ENCODE results near the gene FPR3. TPM values are rescaled to one million over a fixed set of nuclear protein-coding genes. Genes with fewer than 3 reads are reported as not detected.

Gene FPR3
- total RNA-seq = 1 to 10 TPM in 2 of 4 donors, not detected in 2; 3.4 to 4.8 TPM

GRCh38 chr19:51794885-51795490, at the start of gene FPR3:
FPR3 (plus strand) TSS chr19:51795157; CDS start chr19:51823749, 28,592 bp downstream.
- H3K9me3 ChIP-seq = no peaks in the 10 kb centered on the region
- H3K27me3 ChIP-seq = no peaks in the 10 kb centered on the region
- peaks cover 0 to 5% (median 0%) of the 10 kb centered on the region in 4 donors for H3K4me1 ChIP-seq
- intact Hi-C loops (cut with DNase I; ENCODE audit: low total_unique reads) (no loop called here), in situ Hi-C loops (cut with MboI; ENCODE audit: low pct_ligation_motif_present in 1 of 4, low pct_unique_long_range_greater_than_20kb in 1 of 4, low sequenced_read_pairs in 3 of 4) (loop anchor here in 1 of 4 donors (25.0 kb wide), 1 partner anchor 333 kb away; the partner anchor contains the start of gene SIGLEC8)
- no peak within 1 kb of the TSS for H3K4me3 ChIP-seq
- DNase-seq = no peak
- 50 to 59% methylated on average over 2 of the region's 2 CpGs for WGBS, 2 donors (ENCODE audit: low coverage in 1 of 2)
- TF ChIP-seq POLR2A (IDR thresholded peaks at IDR 0.05) (no peak), EP300 (IDR thresholded peaks at IDR 0.05; ENCODE audit: low read depth) (no peak), CTCF (IDR thresholded peaks at IDR 0.05) (no peak), POLR2AphosphoS5 (IDR thresholded peaks at IDR 0.05) (peak in 2 of 3 donors; percentile 20 to 31)
- H3K27ac ChIP-seq = peak within 1 kb of the TSS in 2 of 4 donors; percentile 21 to 34
- no peaks in the 10 kb centered on the region for H3K36me3 ChIP-seq

GRCh38 chr19:51746731-51747130, 48.2 kb upstream of the FPR3 start:
- Histone ChIP-seq H3K36me3 (no peaks in the 10 kb centered on the region), H3K9me3 (no peaks in the 10 kb centered on the region), H3K4me3 (no peak overlapping the region), H3K4me1 (no peaks in the 10 kb centered on the region), H3K27me3 (no peaks in the 10 kb centered on the region), H3K27ac (no peak overlapping the region)
- intact Hi-C loops (cut with DNase I; ENCODE audit: low total_unique reads) = no loop called here
- TF ChIP-seq CTCF (IDR thresholded peaks at IDR 0.05) (no peak), POLR2AphosphoS5 (IDR thresholded peaks at IDR 0.05) (no peak), EP300 (IDR thresholded peaks at IDR 0.05; ENCODE audit: low read depth) (no peak)
- WGBS, 2 donors (ENCODE audit: low coverage in 1 of 2) = 63% methylated on average over 7 of the region's 7 CpGs; no CpG with 5 or more reads in 1 of the 2 donors
- in situ Hi-C loops (cut with MboI; ENCODE audit: low pct_ligation_motif_present in 1 of 4, low pct_unique_long_range_greater_than_20kb in 1 of 4, low sequenced_read_pairs in 3 of 4) = no loop called here
- no peak for DNase-seq

GRCh38 chr19:51749979-51750378, 45.0 kb upstream of the FPR3 start:
- H3K36me3 ChIP-seq = no peaks in the 10 kb centered on the region
- WGBS, 2 donors (ENCODE audit: low coverage in 1 of 2) = 77 to 80% methylated on average over 4 of the region's 4 CpGs
- no peak overlapping the region for H3K4me3 ChIP-seq
- no peaks in the 10 kb centered on the region for H3K27me3 ChIP-seq
- no peak for TF ChIP-seq EP300 (IDR thresholded peaks at IDR 0.05; ENCODE audit: low read depth)
- no peaks in the 10 kb centered on the region for H3K4me1 ChIP-seq
- in situ Hi-C loops (cut with MboI; ENCODE audit: low pct_ligation_motif_present in 1 of 4, low pct_unique_long_range_greater_than_20kb in 1 of 4, low sequenced_read_pairs in 3 of 4) (no loop called here), intact Hi-C loops (cut with DNase I; ENCODE audit: low total_unique reads) (no loop called here)
- DNase-seq = no peak
- H3K9me3 ChIP-seq = no peaks in the 10 kb centered on the region
- H3K27ac ChIP-seq = no peak overlapping the region

- no peak for TF ChIP-seq POLR2A (IDR thresholded peaks at IDR 0.05)
- TF ChIP-seq CTCF (IDR thresholded peaks at IDR 0.05) = no peak
- no peak for TF ChIP-seq EP300 (IDR thresholded peaks at IDR 0.05; ENCODE audit: low read depth)
- no peak for TF ChIP-seq POLR2AphosphoS5 (IDR thresholded peaks at IDR 0.05)
- Histone ChIP-seq H3K4me3 (no peak overlapping the region), H3K4me1 (no peaks in the 10 kb centered on the region), H3K36me3 (no peaks in the 10 kb centered on the region), H3K9me3 (no peaks in the 10 kb centered on the region), H3K27ac (no peak overlapping the region), H3K27me3 (no peaks in the 10 kb centered on the region)
- intact Hi-C loops (cut with DNase I; ENCODE audit: low total_unique reads) (no loop called here), in situ Hi-C loops (cut with MboI; ENCODE audit: low pct_ligation_motif_present in 1 of 4, low pct_unique_long_range_greater_than_20kb in 1 of 4, low sequenced_read_pairs in 3 of 4) (no loop called here)
- DNase-seq = no peak
- 63 to 79% methylated on average over 1 to 7 of the region's 7 CpGs for WGBS, 2 donors (ENCODE audit: low coverage in 1 of 2)
These were observed 44.4 kb upstream of the FPR3 start for GRCh38 chr19:51750400-51751094.

All from transverse colon (tissue), 4 donors.